Osteocyte (in vitro differentiated cells): ENCODE measurements around the gene RDH13. TPM values are rescaled to one million over a fixed set of nuclear protein-coding genes. Genes with fewer than 3 reads are reported as not detected.
A peak's percentile ranks its signal among the peaks of the same experiment; 100 is the strongest.
"Not testable (repeated sequence)": the region's sequence is repeated elsewhere in the genome, so short reads cannot be mapped to it uniquely, and the experiment has no call there.

ENCODE experiments used
- DNase-seq: peaks from one replicate; pipeline ENCODE4 v3.0.0; 2021; ENCODE audit warnings: mixed read lengths; ENCODE audit not compliant: unreplicated experiment; ENCODE audit errors: extremely low spot score
- H3K27ac Mint-ChIP-seq: one replicate; pipeline ENCODE4 v1.8.0; 2021; ENCODE audit warnings: mild to moderate bottlenecking, mixed read lengths; ENCODE audit not compliant: unreplicated experiment
- H3K27me3 Mint-ChIP-seq: one replicate; pipeline ENCODE4 v1.8.0; 2021; ENCODE audit warnings: mixed read lengths; ENCODE audit not compliant: unreplicated experiment
- H3K36me3 Mint-ChIP-seq: one replicate; pipeline ENCODE4 v1.8.0; 2021; ENCODE audit warnings: mixed read lengths; ENCODE audit not compliant: unreplicated experiment
- H3K4me1 Mint-ChIP-seq: one replicate; pipeline ENCODE4 v1.8.0; 2021; ENCODE audit warnings: mixed read lengths; ENCODE audit not compliant: unreplicated experiment
- H3K4me3 Mint-ChIP-seq: one replicate; pipeline ENCODE4 v1.8.0; 2021; ENCODE audit warnings: mild to moderate bottlenecking, moderate library complexity, mixed read lengths; ENCODE audit not compliant: unreplicated experiment
- H3K9me3 Mint-ChIP-seq: one replicate; pipeline ENCODE4 v1.8.0; 2021; ENCODE audit warnings: mixed read lengths; ENCODE audit not compliant: unreplicated experiment
- long read RNA-seq: library from polyadenylated mRNA; unstranded; transcript quantifications from one replicate; pipeline ENCODE4 v2.0.0, GENCODE V29; 2021
- total RNA-seq: library from RNA; stranded (reverse); gene quantifications from 2 replicates; pipeline ENCODE4 v1.2.1, GENCODE V29; 2021
- TF ChIP-seq, protein P1 (sequence below): fragments of 200-600 bp; sonication (generic); IDR thresholded peaks from 2 replicates; pipeline ENCODE4 v1.5.0; 2021; ENCODE audit warnings: antibody characterized with exemption, mild to moderate bottlenecking, moderate library complexity

RDH13 gene, protein sequence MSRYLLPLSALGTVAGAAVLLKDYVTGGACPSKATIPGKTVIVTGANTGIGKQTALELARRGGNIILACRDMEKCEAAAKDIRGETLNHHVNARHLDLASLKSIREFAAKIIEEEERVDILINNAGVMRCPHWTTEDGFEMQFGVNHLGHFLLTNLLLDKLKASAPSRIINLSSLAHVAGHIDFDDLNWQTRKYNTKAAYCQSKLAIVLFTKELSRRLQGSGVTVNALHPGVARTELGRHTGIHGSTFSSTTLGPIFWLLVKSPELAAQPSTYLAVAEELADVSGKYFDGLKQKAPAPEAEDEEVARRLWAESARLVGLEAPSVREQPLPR
- 13.0 and 15.1 TPM in 2 replicates for total RNA-seq
- long read RNA-seq, transcript RDH13-223 (7 exons, 1,931 nt), result major isoform, 5 of 6 reads
- long read RNA-seq, partial matches to known transcripts, result 0 of 6 reads
- long read RNA-seq, other reads (novel, unspliced or antisense), result 0 of 6 reads

DNA sequence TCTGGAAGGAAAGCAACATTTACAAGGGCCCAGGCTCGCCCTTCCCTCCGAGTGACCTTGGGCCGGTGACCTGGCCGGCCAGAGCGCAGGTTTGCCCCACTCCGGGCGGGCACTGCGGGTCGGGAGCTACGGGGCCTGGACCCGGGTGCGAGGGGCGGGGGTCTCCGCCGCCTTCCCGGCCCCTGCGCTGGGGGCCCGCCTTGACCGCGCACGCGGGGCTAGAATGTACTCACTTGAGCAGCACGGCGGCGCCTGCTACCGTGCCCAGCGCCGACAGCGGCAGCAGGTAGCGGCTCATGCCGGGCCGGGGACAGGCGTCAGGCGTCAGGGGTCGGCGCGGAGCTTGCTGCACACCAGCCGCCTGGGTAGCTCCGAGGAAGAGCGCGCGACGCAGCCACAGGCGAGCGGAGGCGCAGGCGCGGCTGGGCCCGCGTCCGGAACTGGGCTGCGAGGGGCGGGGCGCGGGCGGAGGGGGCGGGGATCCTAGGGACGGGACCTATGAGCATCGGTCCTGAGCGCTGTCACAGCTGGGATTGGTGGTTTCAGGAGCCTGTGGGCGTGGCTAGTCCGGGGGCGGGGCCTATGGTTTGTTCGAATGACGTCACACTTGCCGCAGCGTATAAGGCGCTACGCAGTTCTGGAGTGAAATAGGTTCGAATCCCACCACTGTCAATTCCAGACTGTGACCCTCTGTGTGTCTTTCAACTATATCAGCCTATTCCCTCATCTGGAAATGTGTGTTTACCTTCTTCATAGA is at the start of gene RDH13:
Gene RDH13 (minus strand): TSS at position 414 of the 757 bp plus-strand sequence. CDS start 116 bp downstream, at position 298.
- H3K9me3 Mint-ChIP-seq, result no peaks in the 10 kb centered on the region
- H3K4me3 Mint-ChIP-seq, result peak within 1 kb of the TSS; percentile 82
- peak; percentile 99 for DNase-seq
- peaks cover 28% of the 10 kb centered on the region for H3K27me3 Mint-ChIP-seq
- TF ChIP-seq, protein P1, sequence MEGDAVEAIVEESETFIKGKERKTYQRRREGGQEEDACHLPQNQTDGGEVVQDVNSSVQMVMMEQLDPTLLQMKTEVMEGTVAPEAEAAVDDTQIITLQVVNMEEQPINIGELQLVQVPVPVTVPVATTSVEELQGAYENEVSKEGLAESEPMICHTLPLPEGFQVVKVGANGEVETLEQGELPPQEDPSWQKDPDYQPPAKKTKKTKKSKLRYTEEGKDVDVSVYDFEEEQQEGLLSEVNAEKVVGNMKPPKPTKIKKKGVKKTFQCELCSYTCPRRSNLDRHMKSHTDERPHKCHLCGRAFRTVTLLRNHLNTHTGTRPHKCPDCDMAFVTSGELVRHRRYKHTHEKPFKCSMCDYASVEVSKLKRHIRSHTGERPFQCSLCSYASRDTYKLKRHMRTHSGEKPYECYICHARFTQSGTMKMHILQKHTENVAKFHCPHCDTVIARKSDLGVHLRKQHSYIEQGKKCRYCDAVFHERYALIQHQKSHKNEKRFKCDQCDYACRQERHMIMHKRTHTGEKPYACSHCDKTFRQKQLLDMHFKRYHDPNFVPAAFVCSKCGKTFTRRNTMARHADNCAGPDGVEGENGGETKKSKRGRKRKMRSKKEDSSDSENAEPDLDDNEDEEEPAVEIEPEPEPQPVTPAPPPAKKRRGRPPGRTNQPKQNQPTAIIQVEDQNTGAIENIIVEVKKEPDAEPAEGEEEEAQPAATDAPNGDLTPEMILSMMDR, result no peak
- peaks cover 10% of the 10 kb centered on the region for H3K4me1 Mint-ChIP-seq
- H3K36me3 Mint-ChIP-seq, result peaks cover 6% of the 10 kb centered on the region
- H3K27ac Mint-ChIP-seq, result peak within 1 kb of the TSS; percentile 44

DNA sequence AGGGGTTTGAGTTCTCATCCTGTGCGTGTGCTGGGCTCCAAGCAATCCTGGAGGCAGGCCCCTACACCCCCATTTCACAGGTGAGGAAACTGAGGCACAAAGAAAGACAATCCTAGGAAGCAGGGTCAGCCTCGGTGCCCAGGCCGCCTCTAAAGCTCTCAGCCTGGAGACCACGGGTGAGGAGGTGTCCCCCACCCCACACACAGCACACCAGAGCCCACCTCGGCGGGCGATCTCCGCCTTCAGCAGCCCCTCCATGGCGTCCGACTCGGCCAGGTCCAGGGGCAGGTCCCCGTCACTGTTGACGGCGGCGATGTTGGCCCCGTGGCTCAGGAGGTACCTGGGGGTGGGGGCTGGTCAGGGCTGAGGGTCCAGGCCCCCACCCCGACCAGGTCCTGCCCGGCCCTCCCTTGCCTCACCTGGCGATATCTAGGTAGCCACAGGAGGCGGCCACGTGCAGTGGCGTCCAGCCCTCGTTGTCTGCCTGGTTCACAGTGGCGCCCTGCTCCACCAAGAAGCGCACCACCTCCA is 49.4 kb upstream of the RDH13 start:
- Mint-ChIP-seq H3K27ac (peak overlapping the region; percentile 95), H3K36me3 (peaks cover 14% of the 10 kb centered on the region), H3K9me3 (no peaks in the 10 kb centered on the region), H3K4me1 (peaks cover 40% of the 10 kb centered on the region), H3K4me3 (no peak overlapping the region), H3K27me3 (no peaks in the 10 kb centered on the region)
- DNase-seq, result no peak
- TF ChIP-seq, protein P1, result no peak

DNA sequence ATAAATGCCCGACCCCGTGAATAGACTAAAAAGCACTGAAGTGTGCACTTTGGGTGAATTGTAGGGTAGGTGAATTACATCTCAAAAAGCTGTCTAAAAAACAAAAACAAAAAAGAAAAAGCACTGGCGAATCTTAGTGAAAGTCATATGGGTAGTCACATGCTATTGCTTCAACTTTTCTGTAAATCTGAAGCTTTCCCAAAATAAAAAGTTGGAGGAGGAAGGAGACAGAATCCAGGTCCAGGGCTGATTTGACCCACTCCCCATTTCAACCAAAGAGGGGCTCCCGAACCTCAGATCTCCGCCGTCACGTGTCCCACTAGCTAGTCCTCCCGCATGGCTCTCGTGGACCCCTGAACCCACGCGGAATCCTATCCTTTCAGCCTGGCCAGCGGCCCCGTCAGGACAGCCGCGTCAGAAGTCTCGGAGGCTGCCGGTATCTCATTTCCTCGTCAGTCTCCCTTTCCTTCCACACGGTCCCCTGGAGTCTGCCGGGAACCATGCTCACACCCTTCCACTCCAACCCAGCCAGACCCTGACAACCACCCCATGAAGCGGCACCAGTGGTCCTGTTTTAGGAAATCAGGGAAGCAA is 48.4 kb upstream of the RDH13 start:
- no peak for DNase-seq
- no peaks in the 10 kb centered on the region for H3K27me3 Mint-ChIP-seq
- no peaks in the 10 kb centered on the region for H3K9me3 Mint-ChIP-seq
- peak overlapping the region; percentile 69 for H3K27ac Mint-ChIP-seq
- H3K4me1 Mint-ChIP-seq, result peaks cover 40% of the 10 kb centered on the region
- H3K36me3 Mint-ChIP-seq, result peaks cover 19% of the 10 kb centered on the region
- no peak overlapping the region for H3K4me3 Mint-ChIP-seq
- TF ChIP-seq, protein P1, result no peak

DNA sequence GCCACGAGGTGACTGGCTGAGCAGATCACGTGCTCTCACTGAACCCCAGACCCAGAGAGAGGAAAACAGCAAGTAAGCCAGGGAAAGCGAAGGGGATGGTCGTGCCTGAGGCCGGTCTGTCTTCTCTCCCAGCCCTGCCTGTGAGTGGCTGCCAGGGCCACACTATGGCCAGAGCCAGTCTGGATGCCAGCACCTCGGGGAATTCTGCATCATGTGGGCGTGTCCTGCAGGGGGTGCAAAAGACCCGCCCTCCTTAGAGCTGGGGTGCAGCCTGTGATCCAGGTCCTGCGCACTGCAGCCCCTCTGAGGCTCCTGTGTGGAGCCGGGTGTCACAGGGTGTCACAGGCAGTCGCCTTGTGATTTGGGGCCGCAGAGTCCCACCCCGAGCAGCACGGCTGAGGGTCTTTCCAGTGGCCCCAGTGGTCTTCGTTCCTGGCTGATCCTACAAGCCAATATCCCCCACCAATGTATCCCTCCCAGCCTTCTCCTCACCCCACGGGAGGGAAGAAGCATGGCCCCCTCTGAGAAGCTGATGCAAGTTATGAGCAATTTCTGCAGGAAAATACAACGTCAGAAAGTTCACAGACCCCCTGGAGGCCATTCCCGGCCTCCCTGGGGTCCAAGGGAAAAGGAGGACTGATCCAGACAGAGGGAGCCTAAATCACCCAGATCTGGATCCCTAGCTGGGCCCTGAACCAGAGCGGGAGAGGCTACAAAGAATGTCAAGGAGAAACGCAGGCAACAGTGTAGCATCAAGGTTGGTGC is 46.8 kb upstream of the RDH13 start:
- Mint-ChIP-seq H3K4me3 (no peak overlapping the region), H3K36me3 (peaks cover 19% of the 10 kb centered on the region), H3K9me3 (no peaks in the 10 kb centered on the region), H3K4me1 (peaks cover 24% of the 10 kb centered on the region), H3K27ac (peak overlapping the region; percentile 72), H3K27me3 (no peaks in the 10 kb centered on the region)
- DNase-seq, result no peak
- TF ChIP-seq, protein P1, result no peak

DNA sequence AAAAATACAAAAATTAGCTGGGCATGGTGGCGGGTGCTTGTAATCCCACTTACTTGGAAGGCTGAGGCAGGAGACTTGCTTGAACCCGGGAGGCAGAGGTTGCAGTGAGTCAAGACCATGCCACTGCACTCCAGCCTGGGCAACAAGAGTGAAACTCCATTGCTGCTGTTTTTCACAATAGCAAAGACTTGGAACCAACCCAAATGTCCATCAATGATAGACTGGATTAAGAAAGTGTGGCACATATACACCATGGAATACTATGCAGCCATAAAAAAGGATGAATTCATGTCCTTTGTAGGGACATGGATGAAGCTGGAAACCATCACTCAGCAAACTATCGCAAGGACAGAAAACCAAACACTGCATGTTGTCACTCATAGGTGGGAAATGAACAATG is 44.3 kb upstream of the RDH13 start:
- not testable (repeated sequence) for H3K27ac Mint-ChIP-seq, H3K9me3 Mint-ChIP-seq, DNase-seq, H3K27me3 Mint-ChIP-seq, H3K4me3 Mint-ChIP-seq, H3K4me1 Mint-ChIP-seq
- peaks cover 32% of the 10 kb centered on the region for H3K36me3 Mint-ChIP-seq
